ENCODE results near the gene AJM1.

Gene AJM1

DNA sequence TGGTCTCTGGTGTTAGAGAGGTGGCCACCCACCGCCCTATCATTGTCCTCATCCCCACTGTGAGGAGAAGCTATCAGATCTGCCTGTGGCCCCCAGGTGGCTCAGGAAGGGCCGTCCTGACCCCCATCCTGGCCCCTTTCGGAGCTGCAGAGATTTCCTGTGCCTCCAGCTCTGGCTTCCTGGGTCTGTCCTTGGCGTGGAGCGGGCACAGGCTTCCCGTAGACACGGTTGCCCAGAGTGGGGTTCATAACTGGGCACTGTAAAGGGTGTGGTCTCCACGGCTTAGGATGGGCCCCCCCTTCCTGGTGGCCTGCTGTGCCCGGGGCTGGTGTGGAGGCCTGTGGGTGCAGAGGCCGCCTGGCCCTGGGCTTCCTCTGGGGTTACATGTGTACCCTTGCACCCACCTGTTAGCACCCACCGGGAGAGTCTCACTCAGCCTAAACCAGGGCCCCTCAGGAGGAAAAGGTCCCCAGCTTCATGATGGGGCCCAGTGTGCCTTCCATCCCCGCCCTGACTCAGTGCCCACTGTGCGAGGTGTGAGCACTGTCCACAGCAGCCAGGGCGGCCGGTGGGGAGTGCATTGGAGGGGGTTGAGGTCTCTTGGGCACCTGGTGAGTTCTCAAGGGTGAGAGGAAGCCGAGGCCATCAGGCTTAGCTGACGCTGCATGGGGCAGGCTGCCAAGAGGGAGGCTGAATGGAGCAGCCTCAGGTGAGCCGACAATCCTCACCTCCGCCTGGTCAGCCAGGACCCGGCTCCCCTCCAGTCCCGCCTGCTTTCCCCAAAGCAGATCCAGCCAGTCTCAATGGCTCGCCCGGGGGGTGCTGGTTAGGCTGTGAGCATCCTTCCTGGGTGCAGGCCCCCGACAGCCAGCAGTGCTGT is 15.3 kb upstream of the AJM1 start:
- TF ChIP-seq, protein P1, sequence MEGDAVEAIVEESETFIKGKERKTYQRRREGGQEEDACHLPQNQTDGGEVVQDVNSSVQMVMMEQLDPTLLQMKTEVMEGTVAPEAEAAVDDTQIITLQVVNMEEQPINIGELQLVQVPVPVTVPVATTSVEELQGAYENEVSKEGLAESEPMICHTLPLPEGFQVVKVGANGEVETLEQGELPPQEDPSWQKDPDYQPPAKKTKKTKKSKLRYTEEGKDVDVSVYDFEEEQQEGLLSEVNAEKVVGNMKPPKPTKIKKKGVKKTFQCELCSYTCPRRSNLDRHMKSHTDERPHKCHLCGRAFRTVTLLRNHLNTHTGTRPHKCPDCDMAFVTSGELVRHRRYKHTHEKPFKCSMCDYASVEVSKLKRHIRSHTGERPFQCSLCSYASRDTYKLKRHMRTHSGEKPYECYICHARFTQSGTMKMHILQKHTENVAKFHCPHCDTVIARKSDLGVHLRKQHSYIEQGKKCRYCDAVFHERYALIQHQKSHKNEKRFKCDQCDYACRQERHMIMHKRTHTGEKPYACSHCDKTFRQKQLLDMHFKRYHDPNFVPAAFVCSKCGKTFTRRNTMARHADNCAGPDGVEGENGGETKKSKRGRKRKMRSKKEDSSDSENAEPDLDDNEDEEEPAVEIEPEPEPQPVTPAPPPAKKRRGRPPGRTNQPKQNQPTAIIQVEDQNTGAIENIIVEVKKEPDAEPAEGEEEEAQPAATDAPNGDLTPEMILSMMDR (IDR thresholded peaks at IDR 0.05; ENCODE audit: control extremely low read depth, extremely low read depth, low read depth, missing control alignments) = no peak
- DNase-seq (ENCODE audit: extremely low spot score) = peak; percentile 7
- CTCF ChIA-PET = interaction anchor here (1.2 to 1.5 kb wide), 2 partner anchors 15 to 208 kb away, joined by 4 read pairs; partner anchors contain the start of gene AJM1
- POLR2A ChIA-PET = no interaction called here

DNA sequence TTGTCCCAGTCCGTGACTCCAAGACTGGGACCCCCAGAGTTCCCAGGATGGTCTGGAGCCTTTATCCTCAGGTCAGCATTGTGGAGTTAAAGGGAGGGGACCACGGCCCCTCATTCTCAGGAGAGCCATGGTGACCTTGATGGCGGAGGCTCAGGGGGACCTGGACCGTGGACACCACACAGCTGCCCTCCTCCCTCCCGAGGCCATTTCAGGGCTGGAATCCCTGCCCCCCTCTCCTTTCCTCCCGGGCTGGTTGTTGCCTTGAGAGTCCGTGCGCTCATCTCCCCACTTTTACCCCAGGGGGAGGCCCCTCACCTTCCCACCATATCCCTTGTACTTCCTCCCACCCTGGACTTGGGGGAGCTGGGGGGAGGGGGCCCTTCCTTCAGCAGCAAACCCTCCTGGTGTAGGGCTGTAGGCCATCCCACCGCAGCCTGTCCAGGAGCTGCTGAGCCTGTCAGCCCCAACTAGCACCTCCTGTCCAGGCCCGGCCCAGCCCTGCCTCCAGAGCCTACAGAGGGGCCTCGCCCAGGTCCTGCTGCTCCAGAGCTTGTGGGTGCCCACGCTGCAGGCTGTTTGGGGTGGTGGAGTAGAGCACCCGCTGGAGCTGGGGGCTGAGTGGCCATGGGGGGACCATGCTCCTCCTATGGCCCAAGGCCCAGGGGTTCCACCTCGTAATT is 14.3 kb upstream of the AJM1 start:
- ChIA-PET POLR2A (no interaction called here), CTCF (interaction anchor here (1.5 kb wide), 1 partner anchor 207 kb away, joined by 4 read pairs; no protein-coding TSS in a partner anchor)
- no peak for DNase-seq (ENCODE audit: extremely low spot score)
- TF ChIP-seq, protein P1 (IDR thresholded peaks at IDR 0.05; ENCODE audit: control extremely low read depth, extremely low read depth, low read depth, missing control alignments) = no peak

DNA sequence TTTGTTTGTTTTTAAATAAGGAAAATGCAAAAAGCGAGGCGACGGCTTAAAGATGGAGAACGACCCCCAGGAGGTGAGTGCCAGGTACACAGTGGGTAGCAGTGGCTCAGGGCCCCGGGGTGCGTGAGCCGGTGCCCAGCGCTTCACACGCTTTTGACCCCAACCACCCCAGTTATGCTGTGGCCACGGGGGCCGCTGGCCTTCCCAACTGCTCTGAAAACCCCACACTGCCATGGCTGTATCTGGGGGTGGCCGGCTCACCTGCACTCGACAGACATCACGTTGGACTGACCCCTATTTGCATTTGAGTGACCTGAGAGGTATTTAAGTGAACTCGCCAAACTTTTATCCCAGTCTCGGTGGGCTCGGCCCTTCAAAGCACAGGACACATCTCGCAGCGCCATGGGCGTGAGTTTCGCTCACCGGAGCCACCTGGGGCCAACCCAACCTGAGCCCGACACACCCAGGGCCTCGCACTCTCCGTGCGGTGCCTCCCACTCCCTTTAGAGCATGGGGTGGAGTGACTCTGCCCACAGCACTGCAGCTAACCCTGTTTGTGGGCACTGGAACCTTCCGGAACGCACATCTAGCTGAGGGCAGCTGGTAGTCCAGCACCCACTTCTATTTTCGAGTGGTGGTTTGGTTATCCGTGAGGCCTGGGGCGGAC is 13.7 kb upstream of the AJM1 start:
- TF ChIP-seq, protein P1 (IDR thresholded peaks at IDR 0.05; ENCODE audit: control extremely low read depth, extremely low read depth, low read depth, missing control alignments) = no peak
- POLR2A ChIA-PET = no interaction called here
- no peak for DNase-seq (ENCODE audit: extremely low spot score)
- CTCF ChIA-PET = interaction anchor here (1.2 to 1.5 kb wide), 3 partner anchors 42 to 207 kb away, joined by 3 to 5 read pairs (median 4); no protein-coding TSS in a partner anchor

DNA sequence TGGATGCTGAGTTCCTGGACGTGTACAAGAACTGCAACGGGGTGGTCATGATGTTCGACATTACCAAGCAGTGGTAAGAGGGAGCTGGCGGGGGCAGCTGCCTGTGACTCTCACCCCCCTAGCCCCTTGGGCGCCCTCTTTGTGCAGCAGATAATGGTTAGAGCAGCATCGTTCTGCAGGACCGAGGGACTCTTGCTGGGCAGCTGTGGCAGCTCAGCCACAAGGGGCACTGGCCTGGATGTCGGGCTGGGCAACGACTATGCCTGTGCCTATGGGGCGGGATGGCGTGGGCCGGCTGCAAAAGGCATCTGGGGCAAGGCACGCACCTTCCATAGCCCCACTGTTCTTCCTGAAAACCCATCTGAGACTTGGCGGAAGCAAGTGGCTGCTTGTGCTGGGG is 12.9 kb upstream of the AJM1 start:
- POLR2A ChIA-PET = no interaction called here
- TF ChIP-seq, protein P1 (IDR thresholded peaks at IDR 0.05; ENCODE audit: control extremely low read depth, extremely low read depth, low read depth, missing control alignments) = no peak
- CTCF ChIA-PET = interaction anchor here (0.8 to 3.2 kb wide), 4 partner anchors 11 to 200 kb away, joined by 3 to 14 read pairs (median 4); partner anchors contain the start of gene AJM1
- no peak for DNase-seq (ENCODE audit: extremely low spot score)

DNA sequence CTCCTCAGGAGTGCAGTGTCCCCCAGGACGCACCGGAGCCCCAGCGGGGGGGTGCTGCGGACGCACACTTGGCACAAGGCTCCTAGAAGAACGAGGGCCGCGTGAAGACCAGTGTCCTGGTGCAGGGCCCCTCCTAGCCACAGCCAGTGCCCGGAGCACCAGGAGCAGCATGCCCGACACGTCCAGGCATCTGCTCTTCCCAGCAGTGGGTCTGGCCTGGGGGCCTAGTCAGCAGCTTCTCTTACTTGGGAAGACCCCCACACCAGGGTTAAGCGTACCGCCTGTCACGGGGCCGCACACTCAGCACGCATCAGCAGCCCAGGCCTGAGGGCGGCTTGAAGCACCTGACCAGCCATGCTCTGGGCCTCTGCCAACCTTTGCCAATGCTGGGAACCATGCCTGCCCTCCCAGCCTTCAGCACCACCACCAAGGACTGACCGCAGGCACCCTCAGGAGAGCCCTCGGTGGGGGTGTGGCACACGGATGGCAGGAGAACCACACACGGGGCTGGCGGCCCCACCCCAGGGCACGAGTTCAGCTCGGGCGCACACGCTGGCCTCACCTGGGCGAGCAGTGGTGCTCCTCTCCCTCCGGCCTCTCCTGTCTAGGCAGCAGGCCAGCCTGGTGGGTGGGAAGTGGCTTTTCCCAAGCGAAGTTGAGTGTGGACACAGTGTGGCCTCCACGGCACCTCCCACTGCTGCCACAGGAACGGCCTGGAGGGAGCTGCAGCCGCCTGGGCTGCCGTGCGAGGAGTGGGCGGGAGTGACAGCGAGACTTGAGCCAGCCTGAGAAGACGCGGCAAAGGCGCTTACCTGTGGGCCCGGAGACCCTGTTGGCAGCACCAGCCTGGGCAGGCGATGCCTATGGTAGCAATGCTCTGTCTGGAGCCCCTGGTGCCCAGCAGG is 12.0 kb upstream of the AJM1 start:
- CTCF ChIA-PET = interaction anchor here (0.8 to 3.2 kb wide), 3 partner anchors 10 to 199 kb away, joined by 3 to 14 read pairs (median 5); partner anchors contain the start of gene AJM1

More for the DNA sequence above, 12.0 kb upstream of the AJM1 start:
- POLR2A ChIA-PET = no interaction called here
- TF ChIP-seq, protein P1 (IDR thresholded peaks at IDR 0.05; ENCODE audit: control extremely low read depth, extremely low read depth, low read depth, missing control alignments) = no peak
- no peak for DNase-seq (ENCODE audit: extremely low spot score)
